GM19463 (cell line): ENCODE measurements around the gene DMXL1.

ENCODE experiments used
- ATAC-seq: cut with Tn5 transposase; IDR thresholded peaks from one replicate; pipeline ENCODE4 v1.9.1; 2021; ENCODE audit warnings: mild to moderate bottlenecking, moderate library complexity; ENCODE audit not compliant: unreplicated experiment

The DMXL1 gene

GRCh38 chr5:119070828-119071560 is at the start of gene DMXL1:
DMXL1 (plus strand) TSS chr5:119071087; CDS start chr5:119071570, 483 bp downstream.
- ATAC-seq: peak; percentile 73

- no peak for ATAC-seq
Measured at GRCh38 chr5:119021149-119021732, 49.6 kb upstream of the DMXL1 start.

GRCh38 chr5:119022017-119022745 is 48.7 kb upstream of the DMXL1 start:
- ATAC-seq: peak; percentile 72

GRCh38 chr5:119022773-119023172 is 48.1 kb upstream of the DMXL1 start:
- ATAC-seq: no peak

- no peak for ATAC-seq
Measured at GRCh38 chr5:119028575-119028974, 42.3 kb upstream of the DMXL1 start.

- ATAC-seq: peak; percentile 73
Measured at GRCh38 chr5:119031011-119031886, 39.6 kb upstream of the DMXL1 start.

GRCh38 chr5:119031905-119032304 is 39.0 kb upstream of the DMXL1 start:
- peak; percentile 66 for ATAC-seq

GRCh38 chr5:119032656-119033055 is 38.2 kb upstream of the DMXL1 start:
- peak; percentile 30 for ATAC-seq

- ATAC-seq: no peak
Measured at GRCh38 chr5:119033135-119033534, 37.8 kb upstream of the DMXL1 start.

- ATAC-seq: no peak
Measured at GRCh38 chr5:119036101-119036762, 34.7 kb upstream of the DMXL1 start.

- ATAC-seq: no peak
Measured at GRCh38 chr5:119037496-119038215, 33.2 kb upstream of the DMXL1 start.

GRCh38 chr5:119048246-119048645 is 22.6 kb upstream of the DMXL1 start:
- ATAC-seq: no peak

- ATAC-seq: no peak
Measured at GRCh38 chr5:119049824-119050449, 20.9 kb upstream of the DMXL1 start.

GRCh38 chr5:119054101-119054500 is 16.8 kb upstream of the DMXL1 start:
- ATAC-seq: no peak

GRCh38 chr5:119055294-119055693 is 15.6 kb upstream of the DMXL1 start:
- ATAC-seq: no peak

GRCh38 chr5:119058979-119059529 is 11.8 kb upstream of the DMXL1 start:
- no peak for ATAC-seq

GRCh38 chr5:119059740-119060255 is 11.1 kb upstream of the DMXL1 start:
- no peak for ATAC-seq

- peak; percentile 81 for ATAC-seq
Measured at GRCh38 chr5:119063579-119064379, 7.1 kb upstream of the DMXL1 start.
